Measurements from ENCODE around the gene CCDC117.

- no peak for TF ChIP-seq CTCF (conservative IDR thresholded peaks at IDR 0.05; ENCODE audit: low read depth, low read length)
- TF ChIP-seq EZH2phosphoT487 (IDR thresholded peaks at IDR 0.05; ENCODE audit: borderline replicate concordance, low read length), result no peak
- TF ChIP-seq EZH2 (IDR thresholded peaks at IDR 0.05; ENCODE audit: low read length, unreplicated experiment), result no peak
These were observed 43.7 kb upstream of the CCDC117 start for GRCh38 chr22:28728621-28729313.

Data from PC-3 (cell line).